LNCaP clone FGC (cell line): ENCODE results near the gene FBXW4.
"Not testable (repeated sequence)": the region's sequence is repeated elsewhere in the genome, so short reads cannot be mapped to it uniquely, and the experiment has no call there.

Experiments used
- DNase-seq: peaks from one replicate; pipeline ENCODE4 v3.0.0-alpha.2; 2011; ENCODE audit warnings: low read depth
- H3K4me3 ChIP-seq: 2 replicates; pipeline ENCODE4 v1.5.1; 2011; ENCODE audit warnings: mild to moderate bottlenecking, low read depth, low read length, control low read depth
- CTCF ChIP-seq: IDR thresholded peaks from 2 replicates; pipeline ENCODE4 v1.5.1; 2012; ENCODE audit warnings: mild to moderate bottlenecking; ENCODE audit not compliant: control insufficient read depth, insufficient read depth; ENCODE audit errors: extremely low read depth

FBXW4 gene

GRCh38 chr10:101639141-101639900 lies 55.6 kb downstream of the FBXW4 start:
- no peak for TF ChIP-seq CTCF
- H3K4me3 ChIP-seq: no peak overlapping the region
- no peak for DNase-seq

- not testable (repeated sequence) for H3K4me3 ChIP-seq, DNase-seq
Measured at GRCh38 chr10:101633510-101633909, 61.5 kb downstream of the FBXW4 start.

- TF ChIP-seq CTCF: no peak
- peak; percentile 14 for DNase-seq
- no peak overlapping the region for H3K4me3 ChIP-seq
Measured at GRCh38 chr10:101631821-101632475, 63.0 kb downstream of the FBXW4 start.

GRCh38 chr10:101630633-101630920 lies 64.4 kb downstream of the FBXW4 start:
- no peak overlapping the region for H3K4me3 ChIP-seq
- TF ChIP-seq CTCF: no peak
- no peak for DNase-seq

- TF ChIP-seq CTCF: no peak
- DNase-seq: peak; percentile 17
- no peak overlapping the region for H3K4me3 ChIP-seq
Measured at GRCh38 chr10:101629837-101630632, 64.9 kb downstream of the FBXW4 start.

- TF ChIP-seq CTCF: no peak
Measured at GRCh38 chr10:101625821-101626412, 69.1 kb downstream of the FBXW4 start.

GRCh38 chr10:101624526-101625102 lies 70.4 kb downstream of the FBXW4 start:
- no peak for DNase-seq
- no peak overlapping the region for H3K4me3 ChIP-seq
- TF ChIP-seq CTCF: no peak

More at GRCh38 chr10:101625821-101626412, 69.1 kb downstream of the FBXW4 start:
- no peak for DNase-seq
- no peak overlapping the region for H3K4me3 ChIP-seq
